ENCODE measurements around the gene NHSL2. TPM values are rescaled to one million over a fixed set of nuclear protein-coding genes. Genes with fewer than 3 reads are reported as not detected.

The NHSL2 gene
- total and polyA plus RNA-seq, 2 of the 13 experiments (the other 11 are each of a cell fraction or from before 2014, with no cell fraction given): not detected

- TF ChIP-seq GMEB2 (CRISPR knock-in tag; IDR thresholded peaks at IDR 0.05; ENCODE audit: low read depth) (no peak), TOE1 (CRISPR knock-in tag; IDR thresholded peaks at IDR 0.05) (no peak), ZNF335 (CRISPR knock-in tag; IDR thresholded peaks at IDR 0.05) (peak; percentile 100), ZNF784 (CRISPR knock-in tag; IDR thresholded peaks at IDR 0.05; ENCODE audit: borderline replicate concordance) (no peak), ESRRA (CRISPR knock-in tag; IDR thresholded peaks at IDR 0.05; ENCODE audit: low read depth) (no peak), ZBTB10 (CRISPR knock-in tag; IDR thresholded peaks at IDR 0.05; ENCODE audit: borderline replicate concordance) (peak; percentile 72), ZNF850 (CRISPR knock-in tag; conservative IDR thresholded peaks at IDR 0.05) (no peak), PAWR (CRISPR knock-in tag; IDR thresholded peaks at IDR 0.05; ENCODE audit: borderline replicate concordance) (no peak)
These were observed 270.8 kb downstream of the NHSL2 start, which contains the start of gene PIN4 (continued) for GRCh38 chrX:72181178-72182125.

Measured in HepG2 (cell line).